Osteocyte (in vitro differentiated cells): ENCODE results near the gene ZNF169. TPM values are rescaled to one million over a fixed set of nuclear protein-coding genes. Genes with fewer than 3 reads are reported as not detected.

ENCODE experiments used
- DNase-seq: peaks from one replicate; pipeline ENCODE4 v3.0.0; 2021; ENCODE audit warnings: mixed read lengths; ENCODE audit not compliant: unreplicated experiment; ENCODE audit errors: extremely low spot score
- H3K27ac Mint-ChIP-seq: one replicate; pipeline ENCODE4 v1.8.0; 2021; ENCODE audit warnings: mild to moderate bottlenecking, mixed read lengths; ENCODE audit not compliant: unreplicated experiment
- H3K27me3 Mint-ChIP-seq: one replicate; pipeline ENCODE4 v1.8.0; 2021; ENCODE audit warnings: mixed read lengths; ENCODE audit not compliant: unreplicated experiment
- H3K36me3 Mint-ChIP-seq: one replicate; pipeline ENCODE4 v1.8.0; 2021; ENCODE audit warnings: mixed read lengths; ENCODE audit not compliant: unreplicated experiment
- H3K4me1 Mint-ChIP-seq: one replicate; pipeline ENCODE4 v1.8.0; 2021; ENCODE audit warnings: mixed read lengths; ENCODE audit not compliant: unreplicated experiment
- H3K4me3 Mint-ChIP-seq: one replicate; pipeline ENCODE4 v1.8.0; 2021; ENCODE audit warnings: mild to moderate bottlenecking, moderate library complexity, mixed read lengths; ENCODE audit not compliant: unreplicated experiment
- H3K9me3 Mint-ChIP-seq: one replicate; pipeline ENCODE4 v1.8.0; 2021; ENCODE audit warnings: mixed read lengths; ENCODE audit not compliant: unreplicated experiment
- CTCF ChIP-seq: fragments of 200-600 bp; sonication (generic); IDR thresholded peaks from 2 replicates; pipeline ENCODE4 v1.5.0; 2021; ENCODE audit warnings: antibody characterized with exemption, mild to moderate bottlenecking, moderate library complexity
- total RNA-seq: library from RNA; stranded (reverse); gene quantifications from 2 replicates; pipeline ENCODE4 v1.2.1, GENCODE V29; 2021

ZNF169 gene
- total RNA-seq, 1 donor from 2014 or later = 4.7 TPM

GRCh38 chr9:94286116-94286515 is 27.0 kb downstream of the ZNF169 start:
- no peak for DNase-seq
- Mint-ChIP-seq H3K4me3 (no peak overlapping the region), H3K9me3 (no peaks in the 10 kb centered on the region), H3K36me3 (peaks cover 23% of the 10 kb centered on the region), H3K4me1 (peaks cover 24% of the 10 kb centered on the region), H3K27ac (peak overlapping the region; percentile 4), H3K27me3 (no peaks in the 10 kb centered on the region)
- TF ChIP-seq CTCF = no peak

- no peak overlapping the region for H3K27ac Mint-ChIP-seq
- peaks cover 19% of the 10 kb centered on the region for H3K36me3 Mint-ChIP-seq
These were observed 28.9 kb downstream of the ZNF169 start for GRCh38 chr9:94287877-94288513.

GRCh38 chr9:94289691-94290090 is 30.6 kb downstream of the ZNF169 start:
- no peak overlapping the region for H3K4me3 Mint-ChIP-seq
- H3K27ac Mint-ChIP-seq = peak overlapping the region; percentile 9
- H3K27me3 Mint-ChIP-seq = no peaks in the 10 kb centered on the region
- no peak for TF ChIP-seq CTCF
- H3K36me3 Mint-ChIP-seq = peaks cover 23% of the 10 kb centered on the region
- no peak for DNase-seq
- peaks cover 32% of the 10 kb centered on the region for H3K4me1 Mint-ChIP-seq
- H3K9me3 Mint-ChIP-seq = no peaks in the 10 kb centered on the region

More at GRCh38 chr9:94287877-94288513, 28.9 kb downstream of the ZNF169 start:
- DNase-seq = no peak
- Mint-ChIP-seq H3K27me3 (no peaks in the 10 kb centered on the region), H3K9me3 (no peaks in the 10 kb centered on the region), H3K4me3 (no peak overlapping the region), H3K4me1 (peaks cover 32% of the 10 kb centered on the region)
- TF ChIP-seq CTCF = no peak

GRCh38 chr9:94298949-94299599 is 40.0 kb downstream of the ZNF169 start:
- Mint-ChIP-seq H3K27ac (no peak overlapping the region), H3K4me3 (no peak overlapping the region), H3K9me3 (no peaks in the 10 kb centered on the region), H3K36me3 (peaks cover 4% of the 10 kb centered on the region), H3K4me1 (no peaks in the 10 kb centered on the region), H3K27me3 (no peaks in the 10 kb centered on the region)
- no peak for DNase-seq
- no peak for TF ChIP-seq CTCF

GRCh38 chr9:94300470-94301301 is 41.6 kb downstream of the ZNF169 start:
- H3K9me3 Mint-ChIP-seq = no peaks in the 10 kb centered on the region
- DNase-seq = no peak
- no peaks in the 10 kb centered on the region for H3K4me1 Mint-ChIP-seq
- H3K36me3 Mint-ChIP-seq = peaks cover 4% of the 10 kb centered on the region
- TF ChIP-seq CTCF = no peak
- no peaks in the 10 kb centered on the region for H3K27me3 Mint-ChIP-seq
- H3K27ac Mint-ChIP-seq = no peak overlapping the region
- no peak overlapping the region for H3K4me3 Mint-ChIP-seq
